ENCODE data around the gene GPRC5B. TPM values are rescaled to one million over a fixed set of nuclear protein-coding genes. Genes with fewer than 3 reads are reported as not detected.

GPRC5B gene
- total RNA-seq, 1 experiment from 2014 or later = 7.6 TPM

GRCh38 chr16:19913340-19913645 lies 28.6 kb upstream of the GPRC5B start:
- Histone ChIP-seq H3K9me3 (no peaks in the 10 kb centered on the region), H3K4me1 (no peaks in the 10 kb centered on the region), H3K27me3 (replicated peaks; ENCODE audit: control insufficient read depth, insufficient read depth, low read length) (no peaks in the 10 kb centered on the region), H3K4me3 (ENCODE audit: low read depth, low read length) (no peak overlapping the region), H3K36me3 (ENCODE audit: control insufficient read depth, insufficient read depth, low read length) (no peaks in the 10 kb centered on the region)
- BruUV-seq (replicated peaks) = no TSS peak
- intact Hi-C loops (cut with micrococcal nuclease; ENCODE audit: unreplicated experiment) = no loop called here
- ChIA-PET POLR2A (no interaction called here), CTCF (no interaction called here)
- no peaks in the 10 kb centered on the region for H3K27me3 Mint-ChIP-seq (ENCODE audit: insufficient read depth, unreplicated experiment)
- no peaks in the 10 kb centered on the region for H3K9me3 Mint-ChIP-seq (ENCODE audit: unreplicated experiment)
- no peak overlapping the region for H3K27ac Mint-ChIP-seq (ENCODE audit: unreplicated experiment)
- no peak for DNase-seq
- H3K4me3 Mint-ChIP-seq (ENCODE audit: unreplicated experiment) = no peak overlapping the region
- no peaks in the 10 kb centered on the region for H3K36me3 Mint-ChIP-seq (ENCODE audit: insufficient read depth, unreplicated experiment)
- no peak for TF ChIP-seq CTCF (IDR thresholded peaks at IDR 0.05; ENCODE audit: insufficient read depth in 1 of 2, low read depth in 1 of 2, low read length in 1 of 2, severe bottlenecking in 1 of 2, unreplicated experiment in 1 of 2)
- H3K4me1 Mint-ChIP-seq (ENCODE audit: low read depth, unreplicated experiment) = peaks cover 7% of the 10 kb centered on the region

- Histone ChIP-seq H3K4me3 (ENCODE audit: low read depth, low read length) (no peak overlapping the region), H3K36me3 (ENCODE audit: control insufficient read depth, insufficient read depth, low read length) (no peaks in the 10 kb centered on the region), H3K4me1 (no peaks in the 10 kb centered on the region), H3K9me3 (no peaks in the 10 kb centered on the region), H3K27me3 (replicated peaks; ENCODE audit: control insufficient read depth, insufficient read depth, low read length) (no peaks in the 10 kb centered on the region)
- Mint-ChIP-seq H3K9me3 (ENCODE audit: unreplicated experiment) (no peaks in the 10 kb centered on the region), H3K27ac (ENCODE audit: unreplicated experiment) (no peak overlapping the region), H3K4me3 (ENCODE audit: unreplicated experiment) (no peak overlapping the region), H3K36me3 (ENCODE audit: insufficient read depth, unreplicated experiment) (no peaks in the 10 kb centered on the region), H3K27me3 (ENCODE audit: insufficient read depth, unreplicated experiment) (no peaks in the 10 kb centered on the region), H3K4me1 (ENCODE audit: low read depth, unreplicated experiment) (peaks cover 7% of the 10 kb centered on the region)
- DNase-seq = no peak
- POLR2A ChIA-PET = no interaction called here
- intact Hi-C loops (cut with micrococcal nuclease; ENCODE audit: unreplicated experiment) = no loop called here
- CTCF ChIA-PET = no interaction called here
- TF ChIP-seq CTCF (IDR thresholded peaks at IDR 0.05; ENCODE audit: insufficient read depth in 1 of 2, low read depth in 1 of 2, low read length in 1 of 2, severe bottlenecking in 1 of 2, unreplicated experiment in 1 of 2) = no peak
- BruUV-seq (replicated peaks) = no TSS peak
Observed at GRCh38 chr16:19912455-19913339, 28.0 kb upstream of the GPRC5B start.

DNA sequence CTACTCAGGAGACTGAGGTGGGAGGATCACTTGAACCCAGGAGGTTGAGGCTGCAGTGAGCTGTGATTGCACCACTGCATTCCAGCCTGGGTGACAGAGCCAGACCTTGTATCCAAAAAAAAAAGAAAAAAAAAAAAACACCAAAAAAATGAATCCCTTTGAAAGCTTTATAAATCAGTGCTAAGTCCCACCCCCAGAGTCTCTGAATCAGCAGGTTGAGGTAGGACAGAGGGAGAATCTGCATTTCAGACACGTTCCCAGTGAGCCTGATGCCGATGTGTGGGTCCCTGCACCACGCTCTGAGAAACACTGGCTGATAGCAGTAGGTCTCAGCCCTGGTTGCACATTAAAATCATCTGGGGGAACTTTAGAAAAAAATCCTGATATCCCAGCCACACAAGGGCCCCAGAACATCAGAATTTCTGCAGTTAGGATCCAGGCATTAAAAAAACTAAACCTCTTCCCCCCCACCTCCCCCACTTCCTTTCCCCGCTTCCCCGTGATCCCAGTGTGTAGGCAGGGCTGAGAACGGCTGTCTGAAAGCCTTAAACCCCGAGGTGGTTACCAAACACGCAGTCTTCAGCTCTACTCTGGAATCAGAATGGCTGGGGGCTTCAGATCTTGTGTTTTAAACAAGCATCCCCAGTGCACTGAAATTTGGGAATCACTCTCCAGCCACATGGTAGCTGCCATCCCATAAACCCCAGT lies 27.3 kb upstream of the GPRC5B start:
- intact Hi-C loops (cut with micrococcal nuclease; ENCODE audit: unreplicated experiment) = no loop called here
- ChIA-PET POLR2A (no interaction called here), CTCF (no interaction called here)
- Histone ChIP-seq H3K4me3 (ENCODE audit: low read depth, low read length) (no peak overlapping the region), H3K9me3 (no peaks in the 10 kb centered on the region), H3K4me1 (no peaks in the 10 kb centered on the region), H3K27me3 (replicated peaks; ENCODE audit: control insufficient read depth, insufficient read depth, low read length) (no peaks in the 10 kb centered on the region), H3K36me3 (ENCODE audit: control insufficient read depth, insufficient read depth, low read length) (no peaks in the 10 kb centered on the region)
- Mint-ChIP-seq H3K27ac (ENCODE audit: unreplicated experiment) (no peak overlapping the region), H3K27me3 (ENCODE audit: insufficient read depth, unreplicated experiment) (no peaks in the 10 kb centered on the region), H3K4me3 (ENCODE audit: unreplicated experiment) (no peak overlapping the region), H3K9me3 (ENCODE audit: unreplicated experiment) (no peaks in the 10 kb centered on the region), H3K36me3 (ENCODE audit: insufficient read depth, unreplicated experiment) (no peaks in the 10 kb centered on the region), H3K4me1 (ENCODE audit: low read depth, unreplicated experiment) (peaks cover 8% of the 10 kb centered on the region)
- BruUV-seq (replicated peaks) = no TSS peak
- TF ChIP-seq CTCF (IDR thresholded peaks at IDR 0.05; ENCODE audit: insufficient read depth in 1 of 2, low read depth in 1 of 2, low read length in 1 of 2, severe bottlenecking in 1 of 2, unreplicated experiment in 1 of 2) = no peak
- no peak for DNase-seq
